HepG2 (cell line): Measurements from ENCODE around the gene PLEKHH1. TPM values are rescaled to one million over a fixed set of nuclear protein-coding genes. Genes with fewer than 3 reads are reported as not detected.
A peak's percentile ranks its signal among the peaks of the same experiment; 100 is the strongest.

Experiments
- ELF4 ChIP-seq: sonication (generic); formaldehyde crosslinking; IDR thresholded peaks from 2 replicates; pipeline ENCODE4 v1.5.0; 2020; ENCODE audit warnings: missing genetic modification reagents, mild to moderate bottlenecking, moderate library complexity, borderline replicate concordance
- ESRRA ChIP-seq: sonication (generic); formaldehyde crosslinking; IDR thresholded peaks from 2 replicates; pipeline ENCODE4 v1.5.1; 2020; ENCODE audit warnings: mild to moderate bottlenecking, low read depth, missing genetic modification reagents
- GABPA ChIP-seq, 2 experiments: IDR thresholded peaks; 2 replicates each; pipeline ENCODE4 v1.6.1; 2011 to 2016; ENCODE audit warnings: low read depth in 2 of 2, low read length in 1 of 2, missing biosample characterization in 1 of 2, missing genetic modification characterization in 1 of 2
- HDAC2 ChIP-seq: sonication (generic); formaldehyde crosslinking; IDR thresholded peaks from 2 replicates; pipeline ENCODE4 v1.4.0; 2020; ENCODE audit warnings: missing genetic modification reagents
- KAT8 ChIP-seq: IDR thresholded peaks from 2 replicates; pipeline ENCODE4 v1.6.1; 2016; ENCODE audit warnings: missing genetic modification reagents, missing compliant biosample characterization
- KIAA2018 ChIP-seq: sonication (generic); formaldehyde crosslinking; IDR thresholded peaks from 2 replicates; pipeline ENCODE4 v1.5.0; 2020; ENCODE audit warnings: mild to moderate bottlenecking, missing genetic modification reagents, borderline replicate concordance
- LCORL ChIP-seq, 2 experiments: fragments of 450-650 bp in 1 of 2; sonication (generic) in 1 of 2; formaldehyde crosslinking in 1 of 2; IDR thresholded peaks; 2 replicates each; pipeline versions ENCODE4 v1.5.0 to v1.6.1; 2017 to 2020; ENCODE audit warnings: antibody characterized with exemption in 1 of 2, missing genetic modification reagents in 1 of 2
- MEIS1 ChIP-seq: sonication (generic); formaldehyde crosslinking; IDR thresholded peaks from 2 replicates; pipeline ENCODE4 v1.9.0; 2021; ENCODE audit warnings: mild to moderate bottlenecking, missing genetic modification reagents, moderate library complexity, borderline replicate concordance
- MIXL1 ChIP-seq: IDR thresholded peaks from 2 replicates; pipeline ENCODE4 v1.6.1; 2016
- NRL ChIP-seq: sonication (generic); formaldehyde crosslinking; IDR thresholded peaks from 2 replicates; pipeline ENCODE4 v1.5.0; 2020; ENCODE audit warnings: missing genetic modification reagents, mild to moderate bottlenecking, moderate library complexity, borderline replicate concordance
- SNAI1 ChIP-seq: sonication (generic); formaldehyde crosslinking; IDR thresholded peaks from 2 replicates; pipeline ENCODE4 v1.5.0; 2020; ENCODE audit warnings: mild to moderate bottlenecking, missing genetic modification reagents, borderline replicate concordance
- SPEN ChIP-seq: sonication (generic); formaldehyde crosslinking; IDR thresholded peaks from 2 replicates; pipeline ENCODE4 v1.5.1; 2020; ENCODE audit warnings: low read depth, mild to moderate bottlenecking, missing genetic modification reagents
- TAF1 ChIP-seq: sonication (generic); formaldehyde crosslinking; IDR thresholded peaks from 2 replicates; pipeline ENCODE4 v1.4.0; 2020; ENCODE audit warnings: missing genetic modification reagents
- ZFY ChIP-seq: sonication (generic); formaldehyde crosslinking; IDR thresholded peaks from 2 replicates; pipeline ENCODE4 v1.4.0; 2020; ENCODE audit warnings: missing genetic modification reagents
- ZNF138 ChIP-seq: sonication (generic); formaldehyde crosslinking; IDR thresholded peaks from 2 replicates; pipeline ENCODE4 v1.5.0; 2020; ENCODE audit warnings: mild to moderate bottlenecking, low read depth, missing genetic modification reagents
- ZNF335 ChIP-seq: sonication (generic); formaldehyde crosslinking; IDR thresholded peaks from 2 replicates; pipeline ENCODE4 v1.4.0; 2020; ENCODE audit warnings: missing genetic modification reagents
- ZNF652 ChIP-seq: IDR thresholded peaks from 2 replicates; pipeline ENCODE4 v1.6.1; 2016; ENCODE audit warnings: low read depth, borderline replicate concordance
- ZNF788 ChIP-seq: sonication (generic); formaldehyde crosslinking; IDR thresholded peaks from 2 replicates; pipeline ENCODE4 v1.5.0; 2020; ENCODE audit warnings: mild to moderate bottlenecking, missing genetic modification reagents, borderline replicate concordance
- polyA plus RNA-seq, 8 experiments: library from polyadenylated mRNA; depleted of rRNA in 3 of 8; stranded (reverse) in 7 of 8; unstranded in 1 of 8; fragments of >200 nt; fragmentation: Illumina TruSeq in 4 of 8; extraction: Trizol in 4 of 8; gene quantifications; 2 replicates each; pipeline versions ENCODE4 v1.2.1 to v1.2.3, GENCODE V29; 2011 to 2016; ENCODE audit warnings: low read depth in 4 of 8, missing spikeins in 1 of 8, mixed read lengths in 1 of 8; ENCODE audit not compliant: insufficient read depth in 1 of 8
- total RNA-seq, 5 experiments: library from RNA; depleted of rRNA; stranded (reverse); fragments of >200 nt; fragmentation: Illumina TruSeq; extraction: Trizol; gene quantifications; 2 replicates each; pipeline ENCODE4 v1.2.3, GENCODE V29; 2016; ENCODE audit warnings: low read depth in 1 of 5
- TF ChIP-seq, protein P1 (sequence below): sonication (generic); formaldehyde crosslinking; IDR thresholded peaks from 2 replicates; pipeline ENCODE4 v1.5.1; 2020; ENCODE audit warnings: missing genetic modification reagents, mild to moderate bottlenecking, borderline replicate concordance

PLEKHH1 gene
- total and polyA plus RNA-seq, 2 of the 13 experiments (the other 11 are each of a cell fraction or from before 2014, with no cell fraction given), result 8.6 to 15.8 TPM

GRCh38 chr14:67619446-67620216 lies 86.5 kb downstream of the PLEKHH1 start, which contains the start of gene ARG2 (continued):
- TF ChIP-seq TAF1 (CRISPR knock-in tag) (peak; percentile 75), ESRRA (CRISPR knock-in tag) (0 out of 2 replicates have a peak, but pooled peaks have one; percentile 48), ZNF335 (CRISPR knock-in tag) (peak; percentile 87), MIXL1 (CRISPR knock-in tag) (no peak), SPEN (peak; percentile 73; the same call in 1 of the 2 replicates), ZNF138 (CRISPR knock-in tag) (no peak), SNAI1 (CRISPR knock-in tag) (peak; percentile 50), ZNF788 (peak; percentile 74; the same call in 1 of the 2 replicates), KAT8 (CRISPR knock-in tag) (peak; percentile 74), LCORL (IDR thresholded peaks at IDR 0.05) (no peak), LCORL (CRISPR knock-in tag; IDR thresholded peaks at IDR 0.05) (0 out of 2 replicates have a peak, but pooled peaks have one; percentile 50), ZNF652 (CRISPR knock-in tag) (no peak), ELF4 (CRISPR knock-in tag) (0 out of 2 replicates have a peak, but pooled peaks have one; percentile 20), ZFY (CRISPR knock-in tag) (peak; percentile 65), MEIS1 (CRISPR knock-in tag) (peak; percentile 63; the same call in 1 of the 2 replicates), HDAC2 (CRISPR knock-in tag) (0 out of 2 replicates have a peak, but pooled peaks have one; percentile 60), GABPA (IDR thresholded peaks at IDR 0.05; ENCODE audit: low read depth, low read length) (no peak), GABPA (CRISPR knock-in tag; IDR thresholded peaks at IDR 0.05; ENCODE audit: low read depth) (peak; percentile 70), NRL (CRISPR knock-in tag) (peak; percentile 30; the same call in 1 of the 2 replicates), KIAA2018 (CRISPR knock-in tag) (no peak)
- TF ChIP-seq, protein P1, sequence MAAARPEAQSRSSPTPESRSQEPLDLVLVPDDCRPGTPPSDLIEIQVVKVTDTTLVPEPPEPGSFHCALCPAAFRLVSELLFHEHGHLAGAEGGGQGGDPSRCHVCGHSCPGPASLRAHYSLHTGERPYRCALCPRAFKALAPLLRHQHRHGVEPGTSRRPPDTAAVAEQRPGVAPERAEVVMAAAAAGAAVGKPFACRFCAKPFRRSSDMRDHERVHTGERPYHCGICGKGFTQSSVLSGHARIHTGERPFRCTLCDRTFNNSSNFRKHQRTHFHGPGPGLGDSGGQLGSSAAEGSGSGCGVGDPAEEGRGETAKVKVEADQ (CRISPR knock-in tag), result peak; percentile 33; the same call in 1 of the 2 replicates
